Activated CD8-positive, alpha-beta T cell treated with anti-CD3 and anti-CD28 coated beads for 36 hours (primary cell): ENCODE measurements around the gene SOAT2. TPM values are rescaled to one million over a fixed set of nuclear protein-coding genes. Genes with fewer than 3 reads are reported as not detected.
A peak's percentile ranks its signal among the peaks of the same experiment; 100 is the strongest.

Source experiments
- ATAC-seq: fragments of 200-7000 bp; cut with Tn5 transposase; one replicate; pipeline ENCODE4 v1.10.0; 2021; ENCODE audit warnings: mild to moderate bottlenecking, moderate library complexity
- CTCF ChIA-PET: fragments of 350-600 bp; sonication (Branson Sonifier 250); formaldehyde crosslinking; loops from one replicate; lab custom pipeline; 2021; ENCODE audit warnings: antibody characterized with exemption; lab: Charles Lee
- POLR2A ChIA-PET: fragments of 350-600 bp; sonication (Branson Sonifier 250); formaldehyde crosslinking; loops from one replicate; lab custom pipeline; 2021; ENCODE audit warnings: antibody characterized with exemption; lab: Charles Lee
- DNase-seq: peaks from one replicate; pipeline ENCODE4 v3.0.0-alpha.2; 2020
- H3K27ac Mint-ChIP-seq: one replicate; pipeline ENCODE4 v1.8.0; 2021; ENCODE audit warnings: mild to moderate bottlenecking, mixed read lengths
- H3K27me3 Mint-ChIP-seq: one replicate; pipeline ENCODE4 v1.8.0; 2021; ENCODE audit warnings: mixed read lengths
- H3K36me3 Mint-ChIP-seq: one replicate; pipeline ENCODE4 v1.8.0; 2021; ENCODE audit warnings: low read depth, mixed read lengths
- H3K4me1 Mint-ChIP-seq: one replicate; pipeline ENCODE4 v1.8.0; 2021; ENCODE audit warnings: low read depth, mixed read lengths
- H3K4me3 Mint-ChIP-seq: one replicate; pipeline ENCODE4 v1.8.0; 2021; ENCODE audit warnings: mild to moderate bottlenecking, moderate library complexity, mixed read lengths
- H3K9me3 Mint-ChIP-seq: one replicate; pipeline ENCODE4 v1.8.0; 2021; ENCODE audit warnings: mixed read lengths
- CTCF ChIP-seq: fragments of 200-600 bp; IDR thresholded peaks from one replicate; pipeline ENCODE4 v1.8.0; 2022; ENCODE audit warnings: antibody characterized with exemption, mild to moderate bottlenecking
- intact Hi-C: fragments of 100-400 bp; cut with micrococcal nuclease; formaldehyde crosslinking; loops from one replicate; pipeline ENCODE4 v1.10.0; 2022
- total RNA-seq, 2 experiments: library from RNA; stranded (reverse); gene quantifications; one replicate each; pipeline ENCODE4 v1.2.3, GENCODE V29; 2021

SOAT2 gene
- total RNA-seq, 2 experiments from 2014 or later, result 5.3 to 6.7 TPM

GRCh38 chr12:53073881-53074280 lies 29.4 kb upstream of the SOAT2 start:
- ChIA-PET POLR2A (interaction anchor here (1.2 kb wide), 1 partner anchor 20 kb away, joined by 3 read pairs; no protein-coding TSS in a partner anchor), CTCF (interaction anchor here (1.3 to 12.1 kb wide), 3 partner anchors 16 to 26 kb away, joined by 4 to 553 read pairs (median 4); partner anchors contain the start of genes IGFBP6, SOAT2 and SPRYD3)
- ATAC-seq (no peak), DNase-seq (no peak)
- Mint-ChIP-seq H3K27ac (peak overlapping the region; percentile 22), H3K4me1 (peaks cover 26% of the 10 kb centered on the region), H3K27me3 (no peaks in the 10 kb centered on the region), H3K36me3 (peaks cover 22% of the 10 kb centered on the region), H3K9me3 (no peaks in the 10 kb centered on the region), H3K4me3 (no peak overlapping the region)
- no peak for TF ChIP-seq CTCF
- intact Hi-C loops, result no loop called here

- no peak for DNase-seq
- Mint-ChIP-seq H3K9me3 (no peaks in the 10 kb centered on the region), H3K36me3 (peaks cover 22% of the 10 kb centered on the region), H3K4me3 (no peak overlapping the region), H3K27ac (peak overlapping the region; percentile 22), H3K4me1 (peaks cover 25% of the 10 kb centered on the region), H3K27me3 (no peaks in the 10 kb centered on the region)
- ChIA-PET CTCF (interaction anchor here (1.6 to 31.8 kb wide), 3 partner anchors 6 to 27 kb away, joined by 4 to 553 read pairs (median 553); partner anchors contain the start of genes IGFBP6, SOAT2 and SPRYD3), POLR2A (no interaction called here)
- intact Hi-C loops, result no loop called here
- no peak for ATAC-seq
- no peak for TF ChIP-seq CTCF
These were observed 28.8 kb upstream of the SOAT2 start for GRCh38 chr12:53074283-53074998.

GRCh38 chr12:53074999-53075370 lies 28.3 kb upstream of the SOAT2 start:
- CTCF ChIA-PET, result interaction anchor here (0.7 to 31.8 kb wide), 2 partner anchors 6 to 24 kb away, joined by 3 to 553 read pairs; no protein-coding TSS in a partner anchor
- no peak overlapping the region for H3K27ac Mint-ChIP-seq

GRCh38 chr12:53076461-53076860 lies 26.8 kb upstream of the SOAT2 start:
- ChIA-PET POLR2A (interaction anchor here (1.1 to 5.7 kb wide), 3 partner anchors 10 to 22 kb away, joined by 3 to 37 read pairs (median 15); partner anchors contain the start of gene IGFBP6), CTCF (interaction anchor here (11.7 to 31.8 kb wide), 2 partner anchors 8 to 24 kb away, joined by 124 to 553 read pairs; partner anchors contain the start of genes IGFBP6 and SOAT2)
- no peaks in the 10 kb centered on the region for H3K9me3 Mint-ChIP-seq
- DNase-seq (no peak), ATAC-seq (no peak)
- no peak overlapping the region for H3K4me3 Mint-ChIP-seq
- peaks cover 22% of the 10 kb centered on the region for H3K36me3 Mint-ChIP-seq
- peaks cover 33% of the 10 kb centered on the region for H3K4me1 Mint-ChIP-seq
- TF ChIP-seq CTCF, result no peak
- no peaks in the 10 kb centered on the region for H3K27me3 Mint-ChIP-seq
- H3K27ac Mint-ChIP-seq, result peak overlapping the region; percentile 3
- intact Hi-C loops, result no loop called here

More at GRCh38 chr12:53074999-53075370, 28.3 kb upstream of the SOAT2 start:
- no peaks in the 10 kb centered on the region for H3K9me3 Mint-ChIP-seq
- no peak overlapping the region for H3K4me3 Mint-ChIP-seq
- peaks cover 22% of the 10 kb centered on the region for H3K36me3 Mint-ChIP-seq
- POLR2A ChIA-PET, result no interaction called here
- ATAC-seq (no peak), DNase-seq (no peak)
- no peaks in the 10 kb centered on the region for H3K27me3 Mint-ChIP-seq
- no peak for TF ChIP-seq CTCF
- intact Hi-C loops, result no loop called here
- H3K4me1 Mint-ChIP-seq, result peaks cover 28% of the 10 kb centered on the region

- peak overlapping the region; percentile 83 for H3K4me3 Mint-ChIP-seq
- ChIA-PET POLR2A (interaction anchor here (0.9 to 5.7 kb wide), 6 partner anchors 10 to 26 kb away, joined by 3 to 37 read pairs (median 7); partner anchors contain the start of genes IGFBP6 and SOAT2), CTCF (interaction anchor here (0.8 to 31.8 kb wide), 4 partner anchors 8 to 340 kb away, joined by 3 to 553 read pairs (median 64); partner anchors contain the start of genes IGFBP6 and SOAT2)
- peaks cover 20% of the 10 kb centered on the region for H3K36me3 Mint-ChIP-seq
- DNase-seq, result no peak
- ATAC-seq, result no peak
- no peak for TF ChIP-seq CTCF
- intact Hi-C loops, result no loop called here
- no peaks in the 10 kb centered on the region for H3K27me3 Mint-ChIP-seq
- H3K27ac Mint-ChIP-seq, result no peak overlapping the region
- peaks cover 33% of the 10 kb centered on the region for H3K4me1 Mint-ChIP-seq
- H3K9me3 Mint-ChIP-seq, result no peaks in the 10 kb centered on the region
These were observed 26.3 kb upstream of the SOAT2 start for GRCh38 chr12:53077030-53077429.
